Measurements from ENCODE around the gene CLEC4A. TPM values are rescaled to one million over a fixed set of nuclear protein-coding genes. Genes with fewer than 3 reads are reported as not detected.
"Not testable (repeated sequence)": the region's sequence is repeated elsewhere in the genome, so short reads cannot be mapped to it uniquely, and the experiment has no call there.

The CLEC4A gene
- total RNA-seq, 1 donor from 2014 or later: 0.43 TPM

DNA sequence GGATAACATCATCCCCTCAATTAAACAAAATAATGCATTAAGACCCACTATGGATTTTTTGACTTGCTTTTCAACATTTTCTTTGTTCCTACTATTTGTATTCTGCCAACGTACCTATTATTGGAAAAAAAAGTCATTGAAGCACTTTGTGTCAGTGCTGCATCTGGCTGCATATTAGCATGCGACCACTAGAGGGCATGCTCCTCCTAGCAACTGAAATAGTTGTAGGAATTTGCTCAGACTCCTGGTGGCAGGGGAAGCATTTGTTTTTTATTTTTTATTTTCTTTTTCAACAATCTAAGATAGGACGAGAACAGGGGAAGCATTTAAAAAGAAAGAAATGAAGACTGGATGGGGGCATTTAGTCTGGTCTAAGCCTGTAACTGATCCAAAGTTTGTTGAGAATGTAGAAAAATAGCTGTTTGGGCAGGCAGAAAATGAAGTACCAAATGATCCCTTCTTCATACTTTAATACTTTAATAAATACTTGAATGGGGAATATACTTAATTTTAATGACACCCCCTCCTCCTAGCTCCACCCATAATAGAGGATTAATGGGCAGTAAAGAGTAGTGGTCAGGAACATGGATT is 14.5 kb upstream of the CLEC4A start:
- no peaks in the 10 kb centered on the region for H3K27me3 Mint-ChIP-seq (ENCODE audit: insufficient read depth, low read depth)
- Histone ChIP-seq H3K4me1 (no peaks in the 10 kb centered on the region), H3K4me3 (no peak overlapping the region), H3K27ac (no peak overlapping the region), H3F3A (ENCODE audit: low read depth) (no peaks in the 10 kb centered on the region), H3K9me3 (ENCODE audit: low read depth) (peaks cover 3% of the 10 kb centered on the region), H3K4me2 (no peak overlapping the region), H3K36me3 (no peaks in the 10 kb centered on the region), H4K20me1 (ENCODE audit: low read depth) (no peaks in the 10 kb centered on the region), H2AFZ (replicated peaks) (no peak overlapping the region), H3K79me2 (ENCODE audit: low read depth) (no peaks in the 10 kb centered on the region), H3K27me3 (no peaks in the 10 kb centered on the region), H3K9ac (no peak overlapping the region)
- peaks cover 9% of the 10 kb centered on the region for H3K36me3 Mint-ChIP-seq
- TF ChIP-seq, protein P1, sequence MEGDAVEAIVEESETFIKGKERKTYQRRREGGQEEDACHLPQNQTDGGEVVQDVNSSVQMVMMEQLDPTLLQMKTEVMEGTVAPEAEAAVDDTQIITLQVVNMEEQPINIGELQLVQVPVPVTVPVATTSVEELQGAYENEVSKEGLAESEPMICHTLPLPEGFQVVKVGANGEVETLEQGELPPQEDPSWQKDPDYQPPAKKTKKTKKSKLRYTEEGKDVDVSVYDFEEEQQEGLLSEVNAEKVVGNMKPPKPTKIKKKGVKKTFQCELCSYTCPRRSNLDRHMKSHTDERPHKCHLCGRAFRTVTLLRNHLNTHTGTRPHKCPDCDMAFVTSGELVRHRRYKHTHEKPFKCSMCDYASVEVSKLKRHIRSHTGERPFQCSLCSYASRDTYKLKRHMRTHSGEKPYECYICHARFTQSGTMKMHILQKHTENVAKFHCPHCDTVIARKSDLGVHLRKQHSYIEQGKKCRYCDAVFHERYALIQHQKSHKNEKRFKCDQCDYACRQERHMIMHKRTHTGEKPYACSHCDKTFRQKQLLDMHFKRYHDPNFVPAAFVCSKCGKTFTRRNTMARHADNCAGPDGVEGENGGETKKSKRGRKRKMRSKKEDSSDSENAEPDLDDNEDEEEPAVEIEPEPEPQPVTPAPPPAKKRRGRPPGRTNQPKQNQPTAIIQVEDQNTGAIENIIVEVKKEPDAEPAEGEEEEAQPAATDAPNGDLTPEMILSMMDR (IDR thresholded peaks at IDR 0.05): peak; percentile 100
- no peak for TF ChIP-seq EZH2 (IDR thresholded peaks at IDR 0.05)
- peaks cover 8% of the 10 kb centered on the region for H3K9me3 Mint-ChIP-seq
- H3K4me3 Mint-ChIP-seq: no peak overlapping the region
- no peak overlapping the region for H3K27ac Mint-ChIP-seq
- H3K4me1 Mint-ChIP-seq: peaks cover 3% of the 10 kb centered on the region
- DNase-seq (ENCODE audit: low spot score): peak; percentile 84

DNA sequence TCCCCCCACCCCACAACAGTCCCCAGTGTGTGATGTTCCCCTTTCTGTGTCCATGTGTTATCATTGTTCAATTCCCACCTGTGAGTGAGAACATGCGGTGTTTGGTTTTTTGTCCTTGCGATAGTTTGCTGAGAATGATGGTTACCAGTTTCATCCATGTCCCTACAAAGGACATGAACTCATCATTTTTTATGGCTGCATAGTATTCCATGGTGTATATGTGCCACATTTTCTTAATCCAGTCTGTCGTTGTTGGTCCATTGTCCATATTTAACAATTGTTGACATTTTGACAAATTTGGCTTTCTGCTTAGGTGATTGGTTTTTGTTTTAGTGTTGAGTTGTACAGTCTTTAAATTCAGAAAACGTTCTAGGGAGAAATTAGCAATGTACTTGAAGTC is 10.3 kb upstream of the CLEC4A start:
- not testable (repeated sequence) for H3K27me3 Mint-ChIP-seq (ENCODE audit: insufficient read depth, low read depth); H2AFZ ChIP-seq (replicated peaks); H3K79me2 ChIP-seq (ENCODE audit: low read depth); H3K9me3 ChIP-seq (ENCODE audit: low read depth); H3K27ac ChIP-seq; H3K36me3 Mint-ChIP-seq; H3K36me3 ChIP-seq; H3K27ac Mint-ChIP-seq; H3K4me2 ChIP-seq; H4K20me1 ChIP-seq (ENCODE audit: low read depth); H3K9me3 Mint-ChIP-seq; DNase-seq (ENCODE audit: low spot score); H3K4me3 Mint-ChIP-seq; H3F3A ChIP-seq (ENCODE audit: low read depth); H3K27me3 ChIP-seq; H3K9ac ChIP-seq; H3K4me1 ChIP-seq; H3K4me1 Mint-ChIP-seq; H3K4me3 ChIP-seq

DNA sequence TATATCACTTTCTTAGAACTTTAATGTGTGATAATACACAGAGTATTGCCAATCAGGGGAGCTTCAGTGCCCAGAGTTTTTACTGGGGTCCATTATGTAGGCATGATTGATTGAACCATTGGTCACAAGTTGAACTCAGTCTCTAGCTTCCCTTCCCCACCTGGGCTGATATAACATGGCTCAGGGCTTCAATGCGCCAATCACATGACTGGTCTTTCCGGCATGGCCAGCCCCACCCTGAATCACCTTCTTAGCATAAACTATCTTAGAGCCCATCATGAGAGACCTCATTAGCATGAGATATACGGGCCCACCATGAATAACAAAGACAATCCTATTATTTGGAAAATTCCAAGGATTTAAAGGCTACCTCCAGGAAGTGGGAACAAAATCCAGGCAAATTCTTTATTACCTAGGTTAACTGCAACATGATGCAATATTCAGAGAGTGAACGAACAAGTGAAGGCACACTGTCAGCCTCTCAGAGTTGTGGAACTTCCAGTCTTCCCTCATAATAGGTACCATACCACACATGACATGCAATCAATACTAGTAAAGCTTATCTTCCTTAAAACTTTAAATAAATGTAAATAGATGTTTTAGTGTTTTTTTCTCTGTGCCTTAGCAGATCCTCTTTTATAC is 3.2 kb upstream of the CLEC4A start:
- Histone ChIP-seq H3K4me1 (no peaks in the 10 kb centered on the region), H3K36me3 (no peaks in the 10 kb centered on the region), H3K9ac (no peak overlapping the region), H3K9me3 (ENCODE audit: low read depth) (no peaks in the 10 kb centered on the region), H3K27me3 (no peaks in the 10 kb centered on the region), H3K4me2 (no peak overlapping the region), H4K20me1 (ENCODE audit: low read depth) (no peaks in the 10 kb centered on the region), H3K79me2 (ENCODE audit: low read depth) (no peaks in the 10 kb centered on the region), H3F3A (ENCODE audit: low read depth) (no peaks in the 10 kb centered on the region), H3K4me3 (no peak overlapping the region), H2AFZ (replicated peaks) (no peak overlapping the region), H3K27ac (no peak overlapping the region)
- Mint-ChIP-seq H3K9me3 (no peaks in the 10 kb centered on the region), H3K4me3 (no peak overlapping the region), H3K27ac (no peak overlapping the region), H3K36me3 (no peaks in the 10 kb centered on the region), H3K4me1 (no peaks in the 10 kb centered on the region), H3K27me3 (ENCODE audit: insufficient read depth, low read depth) (no peaks in the 10 kb centered on the region)
- TF ChIP-seq EZH2 (IDR thresholded peaks at IDR 0.05) (no peak), EZH2phosphoT487 (IDR thresholded peaks at IDR 0.05) (no peak)
- TF ChIP-seq, protein P1 (IDR thresholded peaks at IDR 0.05): no peak
- no peak for DNase-seq (ENCODE audit: low spot score)

DNA sequence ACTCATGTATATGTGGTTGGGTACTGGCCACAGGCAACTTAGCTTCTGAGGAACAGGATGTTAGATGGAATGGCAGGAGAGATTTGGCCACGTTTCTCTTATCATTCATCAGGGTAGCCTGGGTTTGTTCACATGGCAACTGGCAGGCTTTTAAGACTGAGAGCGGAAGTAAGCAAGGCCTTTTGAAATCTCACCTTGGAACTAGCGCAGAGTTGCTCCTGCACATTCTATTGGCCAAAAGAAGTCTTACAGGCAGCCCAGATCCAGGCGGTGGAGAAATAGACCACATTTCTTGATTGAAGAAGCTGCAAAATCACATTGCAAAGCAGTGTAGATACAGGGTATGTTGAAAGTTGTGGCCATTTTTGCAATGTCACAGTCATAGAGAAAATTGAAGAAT is 3.7 kb downstream of the CLEC4A start:
- H3K4me1 ChIP-seq: no peaks in the 10 kb centered on the region
- DNase-seq (ENCODE audit: low spot score): no peak
- no peak overlapping the region for H3K4me3 ChIP-seq
- H3K9ac ChIP-seq: no peak overlapping the region
- no peaks in the 10 kb centered on the region for H3K9me3 ChIP-seq (ENCODE audit: low read depth)
- Mint-ChIP-seq H3K27me3 (ENCODE audit: insufficient read depth, low read depth) (no peaks in the 10 kb centered on the region), H3K9me3 (no peaks in the 10 kb centered on the region), H3K4me1 (no peaks in the 10 kb centered on the region), H3K27ac (no peak overlapping the region), H3K4me3 (no peak overlapping the region), H3K36me3 (no peaks in the 10 kb centered on the region)
- H4K20me1 ChIP-seq (ENCODE audit: low read depth): no peaks in the 10 kb centered on the region
- H3K27me3 ChIP-seq: no peaks in the 10 kb centered on the region
- H3K79me2 ChIP-seq (ENCODE audit: low read depth): no peaks in the 10 kb centered on the region
- no peaks in the 10 kb centered on the region for H3K36me3 ChIP-seq
- TF ChIP-seq, protein P1 (IDR thresholded peaks at IDR 0.05): no peak
- H2AFZ ChIP-seq (replicated peaks): no peak overlapping the region
- H3K27ac ChIP-seq: no peak overlapping the region
- no peaks in the 10 kb centered on the region for H3F3A ChIP-seq (ENCODE audit: low read depth)
- H3K4me2 ChIP-seq: no peak overlapping the region

DNA sequence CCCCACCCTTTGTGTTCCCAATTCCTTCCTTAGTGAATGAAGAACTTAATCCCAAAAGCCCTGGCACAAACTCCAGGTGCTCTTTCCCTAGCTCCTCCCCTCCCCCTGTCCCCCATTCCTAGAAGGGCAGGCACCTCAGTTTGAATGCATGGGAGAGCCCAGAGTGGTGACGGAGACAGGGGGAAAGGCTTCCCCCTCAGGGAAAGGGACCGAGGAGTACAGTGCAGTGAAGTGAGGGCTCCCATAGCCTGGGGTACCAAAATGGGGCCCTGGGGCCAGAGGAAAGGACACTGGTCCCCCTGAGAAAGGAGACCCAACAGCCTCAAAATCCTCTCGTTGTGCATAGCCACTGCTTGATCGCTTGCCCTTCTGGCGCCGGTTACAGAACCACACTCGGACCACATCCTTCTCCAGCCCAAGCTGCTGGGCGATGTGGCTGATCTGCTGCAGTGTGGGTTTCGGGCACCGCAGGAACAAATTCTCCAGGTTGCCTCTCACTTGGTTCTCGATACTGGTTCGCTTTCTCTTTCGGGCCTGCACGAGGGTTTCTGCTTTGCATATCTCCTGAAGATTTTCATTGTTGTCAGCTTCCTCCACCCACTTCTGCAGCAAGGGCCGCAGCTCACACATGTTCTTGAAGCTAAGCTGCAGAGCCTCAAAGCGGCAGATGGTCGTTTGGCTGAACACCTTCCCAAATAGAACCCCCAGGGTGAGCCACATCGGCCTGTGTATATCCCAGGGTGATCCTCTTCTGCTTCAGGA is 10.4 kb downstream of the CLEC4A start:
- not testable (repeated sequence) for H3K4me3 ChIP-seq; H3K27me3 ChIP-seq; H3K27me3 Mint-ChIP-seq (ENCODE audit: insufficient read depth, low read depth); H3K9me3 Mint-ChIP-seq; H3K4me3 Mint-ChIP-seq; H3K27ac Mint-ChIP-seq; H4K20me1 ChIP-seq (ENCODE audit: low read depth); DNase-seq (ENCODE audit: low spot score); H3K27ac ChIP-seq; H3K4me1 ChIP-seq; H3K36me3 Mint-ChIP-seq; H3K4me1 Mint-ChIP-seq; H3K79me2 ChIP-seq (ENCODE audit: low read depth); H3K36me3 ChIP-seq; H3K4me2 ChIP-seq; H2AFZ ChIP-seq (replicated peaks); H3F3A ChIP-seq (ENCODE audit: low read depth); H3K9me3 ChIP-seq (ENCODE audit: low read depth); H3K9ac ChIP-seq
